ENCODE results near the gene RPL27.
A peak's percentile ranks its signal among the peaks of the same experiment; 100 is the strongest.

Gene RPL27

GRCh38 chr17:43051969-43052368 lies 53.8 kb downstream of the RPL27 start:
- DNase-seq (ENCODE audit: low read depth) = peak; percentile 27

Measured in iris pigment epithelial cell (primary cell).